EH (cell line): Measurements from ENCODE around the gene HMX3.

Experiments used
- DNase-seq: peaks from one replicate; pipeline ENCODE4 v3.0.0-alpha.2; 2015; ENCODE audit warnings: low read depth

The HMX3 gene

DNA sequence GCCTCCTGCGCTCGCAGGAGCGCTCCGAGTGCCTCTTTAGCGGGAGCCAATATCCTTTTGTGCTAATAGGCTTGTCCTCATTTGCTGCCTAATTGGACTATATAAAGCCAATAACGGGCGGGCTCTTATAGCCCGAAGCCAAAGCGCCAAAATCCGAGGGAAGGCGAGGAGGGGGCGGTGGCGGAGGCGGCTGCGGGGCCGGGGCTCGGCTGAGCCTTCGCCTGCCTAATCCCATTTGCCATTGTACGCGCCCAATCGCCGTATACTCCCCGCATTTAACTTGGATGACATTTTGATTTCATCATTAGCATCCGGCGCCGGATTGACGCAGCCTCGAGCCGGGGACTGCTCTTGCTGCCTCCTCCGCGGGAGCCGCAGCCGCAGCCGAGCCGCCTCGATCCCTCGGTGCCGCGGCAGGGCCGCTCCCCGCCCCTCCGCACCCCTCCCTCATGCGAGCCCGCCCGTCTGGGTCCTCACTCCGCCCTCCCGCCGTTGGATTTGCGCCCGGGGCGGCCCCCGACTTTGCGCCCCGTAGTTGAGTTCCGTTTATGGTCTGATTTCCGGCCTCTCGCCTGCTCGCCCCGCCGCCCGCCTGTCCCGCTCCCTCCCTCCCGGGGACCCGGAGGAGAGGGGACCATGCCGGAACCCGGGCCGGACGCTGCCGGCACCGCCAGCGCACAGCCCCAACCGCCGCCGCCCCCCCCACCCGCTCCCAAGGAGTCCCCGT is at the start of gene HMX3:
Gene HMX3 (plus strand): TSS at position 556 of the 727 bp plus-strand sequence. CDS start 81 bp downstream, at position 637.
- peak; percentile 39 for DNase-seq

DNA sequence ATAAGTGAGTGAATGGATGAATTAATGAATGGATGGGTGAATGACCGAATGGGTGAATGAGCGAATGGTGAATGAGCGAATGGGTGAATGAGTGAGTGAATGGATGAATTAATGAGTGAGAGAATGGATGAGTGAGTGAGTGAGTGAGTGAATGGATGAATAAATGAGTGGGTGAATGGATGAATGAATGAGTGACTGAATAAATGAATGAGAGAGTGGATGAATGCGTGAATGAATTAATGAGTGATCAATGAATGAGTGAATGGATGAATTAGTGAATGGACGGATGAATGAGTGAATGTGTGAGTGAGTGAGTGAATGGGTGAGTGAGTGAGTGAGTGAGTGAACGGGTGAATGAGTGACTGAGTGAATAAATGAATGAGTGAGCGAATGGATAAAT is 49.5 kb upstream of the HMX3 start:
- no peak for DNase-seq

DNA sequence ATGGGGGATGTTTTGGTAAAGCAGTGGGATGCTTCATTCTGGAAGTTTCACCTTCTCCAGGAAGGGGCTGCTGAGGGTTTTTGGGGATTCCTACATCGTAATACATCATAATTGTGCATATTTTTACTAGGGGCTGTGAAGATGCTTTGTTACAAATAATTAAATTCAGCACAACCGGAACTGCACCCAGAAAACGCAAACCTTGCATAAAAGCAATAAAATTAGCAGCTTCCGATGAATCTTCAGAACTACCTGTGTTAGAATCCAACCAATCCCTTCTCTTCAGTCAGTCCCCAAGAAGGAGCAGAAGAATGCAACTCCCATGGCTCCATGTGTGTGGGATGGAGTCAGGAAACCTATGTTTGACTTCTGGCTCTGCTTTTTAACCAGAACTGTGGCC is 48.4 kb upstream of the HMX3 start:
- no peak for DNase-seq

DNA sequence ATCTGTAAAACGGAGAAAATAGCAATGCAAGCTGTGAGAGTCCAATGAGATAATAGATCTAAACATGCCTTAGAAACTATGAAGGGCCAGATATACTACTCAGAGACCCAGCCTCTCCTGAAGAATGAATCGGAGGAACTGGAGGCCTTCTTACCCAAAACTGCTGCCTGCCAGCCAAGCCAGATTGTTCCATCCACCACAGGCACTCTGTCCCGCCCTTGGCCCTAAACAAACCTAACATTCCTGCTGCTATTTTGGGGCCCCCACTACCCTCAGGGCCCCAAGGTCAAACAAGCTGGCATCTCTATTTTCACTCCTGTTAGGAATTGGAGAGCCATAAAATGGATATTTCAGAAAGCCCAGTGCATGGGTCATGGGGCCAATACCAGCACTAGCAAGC is 48.0 kb upstream of the HMX3 start:
- no peak for DNase-seq

DNA sequence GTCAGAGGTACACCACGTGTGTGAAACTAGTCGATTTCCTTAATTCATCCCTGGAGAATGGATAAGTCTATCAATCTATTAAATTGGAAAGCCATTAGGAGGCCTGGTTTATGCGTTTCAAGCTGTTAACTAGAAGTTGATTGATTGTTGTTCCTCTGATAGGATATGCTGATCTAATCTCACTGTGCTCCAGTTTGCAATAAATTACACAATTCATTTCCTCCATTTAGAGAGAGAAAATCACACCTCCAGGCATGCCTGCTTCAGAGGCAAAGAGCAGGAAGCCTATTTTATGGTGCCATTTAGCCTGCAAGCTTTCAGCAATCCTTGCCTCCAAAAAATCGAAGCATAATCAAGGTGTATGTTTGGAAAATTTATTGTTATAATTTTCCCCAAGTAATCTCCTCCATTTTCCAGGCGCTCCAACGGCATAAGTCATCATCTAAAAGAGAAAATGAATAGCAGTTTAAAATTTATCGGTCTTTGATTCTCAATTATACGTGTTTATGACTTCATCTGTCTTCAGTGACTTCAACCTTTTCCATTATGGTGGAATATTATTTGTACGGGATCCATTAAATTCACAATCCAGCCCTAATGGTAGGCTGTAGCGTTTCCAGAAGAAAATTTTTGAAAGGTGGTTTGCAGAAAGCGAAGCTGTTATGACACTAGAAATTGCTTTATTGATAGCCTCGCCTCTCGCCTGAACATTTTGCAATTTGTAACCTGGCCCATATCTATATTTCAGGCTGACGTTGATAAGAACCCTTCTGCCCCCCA is 42.9 kb upstream of the HMX3 start:
- no peak for DNase-seq

DNA sequence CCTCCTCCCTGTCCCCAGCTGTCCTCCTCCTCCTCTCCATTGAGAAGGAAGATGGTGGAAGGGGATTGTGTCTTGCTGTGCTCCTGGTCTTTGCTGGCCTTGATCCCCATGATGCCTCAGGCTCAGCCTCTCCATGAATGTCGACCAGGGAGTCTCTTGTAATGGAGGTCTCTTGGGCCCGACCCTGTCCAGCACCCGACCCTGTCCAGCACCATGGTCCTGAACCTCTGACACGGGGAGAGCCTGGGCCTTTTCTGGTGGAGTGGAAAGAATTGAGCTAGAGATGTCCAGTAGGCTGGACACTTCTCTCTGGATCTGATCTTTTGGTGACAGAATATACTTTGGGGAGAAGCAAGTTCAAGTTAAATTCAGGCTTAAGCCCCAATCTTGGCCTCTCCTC is 42.3 kb upstream of the HMX3 start:
- DNase-seq = no peak

DNA sequence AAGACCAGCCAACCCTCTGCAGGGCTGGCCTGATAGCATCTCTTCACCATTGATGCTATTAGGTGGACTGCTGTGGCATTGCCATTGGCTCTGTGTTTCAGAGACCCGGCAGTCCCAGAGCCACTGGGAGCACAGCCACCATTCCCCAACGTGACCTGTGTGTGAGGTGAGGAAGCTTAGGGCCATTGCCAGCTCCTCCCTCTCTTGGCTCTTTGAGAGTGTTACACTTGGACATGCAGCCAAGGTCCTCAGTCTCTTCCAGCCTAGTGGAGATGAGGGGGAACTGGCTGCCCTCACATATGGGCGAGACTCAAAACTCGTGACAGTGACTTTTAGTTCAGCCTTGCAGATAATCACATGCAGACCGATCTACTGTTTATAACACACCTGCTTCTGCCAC is 39.3 kb upstream of the HMX3 start:
- DNase-seq = no peak

DNA sequence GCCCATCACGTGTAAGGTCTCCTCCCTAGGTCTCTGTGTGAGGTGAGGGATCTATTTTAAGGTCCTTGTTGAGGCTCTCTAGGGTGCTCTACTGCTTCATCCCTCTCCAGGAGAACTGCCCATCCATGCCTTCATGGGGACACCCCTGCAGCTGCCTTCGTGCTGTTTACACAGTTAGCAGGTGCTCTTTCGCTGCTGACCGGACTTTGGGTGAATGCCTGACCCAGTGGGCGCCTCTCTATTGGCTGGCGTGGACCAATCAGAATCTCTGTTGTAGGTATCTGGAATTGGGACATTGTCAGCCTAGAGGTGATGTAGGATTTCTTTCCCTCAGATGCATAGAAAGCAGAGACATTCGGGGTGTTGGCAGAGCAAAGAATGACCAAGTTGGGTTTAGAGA is 38.7 kb upstream of the HMX3 start:
- DNase-seq = no peak

DNA sequence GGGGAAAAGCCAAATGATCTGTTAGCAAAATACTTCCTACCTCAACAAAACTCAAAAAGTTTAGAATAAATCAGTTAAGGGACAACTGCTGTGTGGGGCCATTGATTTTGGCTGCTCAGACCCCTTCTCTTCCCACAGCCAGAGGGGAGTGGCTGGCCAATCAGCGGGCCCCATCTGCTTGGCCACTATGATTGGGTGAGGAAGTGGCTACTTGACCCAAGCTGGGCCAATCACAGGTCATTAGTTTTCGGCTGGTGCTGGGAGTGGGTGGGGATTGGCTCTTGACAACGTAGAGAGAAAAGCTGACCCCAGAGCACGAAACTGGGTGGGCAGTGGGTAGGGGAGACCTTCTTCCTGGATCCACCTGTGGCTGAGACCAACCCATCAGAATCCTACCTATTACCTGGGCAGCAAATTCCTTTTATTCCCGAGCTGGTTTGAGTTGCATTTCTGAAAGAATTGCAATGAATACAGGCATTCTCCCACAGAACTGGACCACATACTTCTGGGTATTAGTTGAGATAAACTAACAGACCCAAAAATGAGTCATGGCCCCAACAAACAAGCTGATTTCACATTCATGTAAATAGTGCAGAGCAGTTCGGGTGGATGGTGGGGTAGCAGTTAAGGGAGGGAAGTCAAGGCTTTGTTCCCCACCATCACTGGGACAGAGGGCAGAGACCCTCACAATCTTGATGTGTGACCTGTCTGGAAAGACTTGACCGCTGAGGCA is 35.6 kb upstream of the HMX3 start:
- DNase-seq = no peak

DNA sequence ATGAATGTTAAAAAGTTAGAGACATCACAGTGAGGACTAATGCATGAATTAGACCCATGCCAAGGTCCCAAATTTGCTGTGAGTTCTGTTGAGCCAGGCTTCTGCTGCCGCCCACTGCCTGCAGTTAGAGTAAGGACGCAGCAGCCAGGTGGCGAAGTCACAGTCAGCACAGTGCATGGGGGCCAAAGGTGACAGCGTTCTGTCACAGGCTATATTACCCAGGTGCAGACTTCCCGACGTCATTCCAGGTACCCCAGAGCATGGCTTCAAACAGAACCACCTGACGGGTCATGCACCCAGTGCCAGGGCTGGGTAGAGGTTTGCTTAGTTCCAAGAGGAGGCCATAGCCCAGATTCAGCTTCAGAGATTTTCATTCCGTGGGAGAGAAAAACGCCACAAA is 33.9 kb upstream of the HMX3 start:
- DNase-seq = no peak

DNA sequence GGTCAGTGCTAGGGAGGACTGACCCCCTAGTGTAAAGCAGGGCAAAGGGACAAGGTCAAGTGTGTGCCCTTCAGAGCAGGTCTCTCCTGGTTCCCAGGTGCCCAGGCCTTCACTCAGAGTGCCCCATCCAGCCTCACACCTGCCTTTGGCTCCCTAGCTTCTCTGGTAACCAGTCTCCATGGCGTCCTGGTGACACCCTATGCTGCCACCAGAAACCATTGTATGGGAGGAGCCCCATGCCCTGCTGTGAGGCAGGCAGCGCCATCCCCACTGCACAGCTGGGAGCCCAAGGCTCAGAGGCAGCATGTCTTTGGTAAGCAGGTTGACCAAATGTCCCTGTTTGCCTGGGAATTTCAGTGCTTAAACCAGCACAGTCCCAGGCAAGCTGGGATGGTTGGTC is 33.1 kb upstream of the HMX3 start:
- DNase-seq = no peak

DNA sequence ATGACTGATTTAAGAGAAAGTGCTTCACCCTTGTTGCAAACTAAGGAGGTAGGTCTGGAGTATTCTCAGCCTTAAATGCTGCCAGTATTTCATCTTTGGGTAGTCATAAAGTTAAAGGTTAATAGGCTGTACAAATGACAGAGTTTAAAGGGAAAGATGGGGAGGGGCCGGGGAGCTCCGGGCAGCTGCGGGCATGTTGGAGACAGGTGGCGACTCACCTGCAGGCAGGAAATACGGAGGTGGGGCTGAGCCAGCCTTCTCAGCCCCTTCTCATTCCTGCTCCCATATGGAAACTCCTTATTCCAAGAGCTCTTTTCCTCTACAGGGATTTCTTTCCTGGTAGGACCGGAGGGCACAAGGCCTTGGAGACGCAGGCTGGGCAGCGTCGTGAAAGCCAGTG is 31.8 kb upstream of the HMX3 start:
- no peak for DNase-seq

DNA sequence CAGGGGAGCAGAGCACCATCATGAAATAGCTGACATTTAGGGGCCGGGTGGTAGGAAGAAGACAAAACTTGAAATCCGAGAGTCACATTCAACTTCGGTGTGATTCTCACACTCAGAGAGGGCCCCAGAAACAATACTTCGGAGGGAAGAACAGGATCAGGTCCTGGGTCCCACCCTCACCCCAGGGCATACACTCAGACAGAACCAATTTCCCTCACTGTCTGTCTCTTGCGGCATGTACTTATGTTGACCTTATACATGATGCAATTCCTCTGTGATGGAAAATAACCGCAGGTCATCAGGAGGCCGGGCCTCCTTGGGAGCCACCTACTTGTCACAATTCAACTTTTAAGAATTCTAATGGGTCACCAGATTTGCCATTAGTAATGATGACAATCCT is 26.3 kb upstream of the HMX3 start:
- no peak for DNase-seq

DNA sequence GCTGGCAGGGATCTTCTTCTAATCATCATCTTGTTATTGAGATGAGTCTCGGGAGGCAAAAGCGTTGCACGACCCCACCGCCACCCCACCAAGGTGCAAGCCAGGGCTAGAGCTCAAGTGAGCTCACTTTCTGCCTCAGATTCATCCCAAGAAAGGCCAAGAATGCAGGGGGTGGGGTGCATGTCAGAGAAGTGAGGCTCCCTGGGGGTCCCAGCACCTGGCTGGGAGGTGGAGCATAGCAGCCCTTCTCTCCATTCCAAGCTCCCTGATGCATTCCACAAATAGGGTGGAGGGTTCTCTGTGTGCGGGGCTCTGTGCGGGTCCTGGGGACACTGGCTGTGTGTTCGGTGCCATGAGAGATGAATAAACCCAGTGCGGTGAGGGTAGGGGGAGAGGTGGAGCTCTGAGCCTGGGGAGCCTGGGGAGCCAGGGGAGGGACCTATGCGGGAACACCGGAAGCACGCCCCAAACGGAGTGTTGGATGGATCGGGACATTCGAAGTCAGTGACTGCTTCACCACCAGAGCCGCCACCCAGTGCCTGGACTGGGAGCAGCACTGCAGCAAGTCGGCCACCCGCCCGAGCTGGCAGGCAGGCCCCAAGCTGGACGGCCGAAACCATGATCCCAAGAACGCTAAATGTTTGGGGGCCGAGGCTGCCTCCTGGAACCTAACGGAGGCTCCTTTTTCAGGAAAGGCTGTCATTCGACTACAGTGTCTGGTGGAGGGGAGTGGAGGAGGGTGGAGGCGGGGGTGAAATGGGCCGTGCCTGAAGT is 17.9 kb upstream of the HMX3 start:
- DNase-seq = no peak

DNA sequence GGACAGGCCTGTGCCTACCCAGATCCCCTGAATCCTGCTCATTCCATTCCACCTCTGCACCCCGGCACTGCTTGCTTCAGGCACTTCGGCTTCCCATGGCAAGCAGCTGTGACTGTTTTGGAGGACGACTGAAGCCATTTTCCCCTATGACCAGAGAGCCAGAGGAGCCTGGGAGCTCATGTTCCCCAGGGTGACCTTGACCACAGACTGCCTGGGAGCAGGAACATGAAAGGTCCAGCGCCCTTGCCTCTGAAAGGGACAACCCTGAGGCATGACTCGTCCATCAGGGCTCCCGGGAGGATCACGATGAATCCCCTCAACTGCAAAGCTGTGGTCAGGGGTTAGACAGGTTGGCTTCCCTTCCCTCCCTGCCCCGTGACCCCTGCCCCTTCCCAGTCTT is 16.7 kb upstream of the HMX3 start:
- no peak for DNase-seq

DNA sequence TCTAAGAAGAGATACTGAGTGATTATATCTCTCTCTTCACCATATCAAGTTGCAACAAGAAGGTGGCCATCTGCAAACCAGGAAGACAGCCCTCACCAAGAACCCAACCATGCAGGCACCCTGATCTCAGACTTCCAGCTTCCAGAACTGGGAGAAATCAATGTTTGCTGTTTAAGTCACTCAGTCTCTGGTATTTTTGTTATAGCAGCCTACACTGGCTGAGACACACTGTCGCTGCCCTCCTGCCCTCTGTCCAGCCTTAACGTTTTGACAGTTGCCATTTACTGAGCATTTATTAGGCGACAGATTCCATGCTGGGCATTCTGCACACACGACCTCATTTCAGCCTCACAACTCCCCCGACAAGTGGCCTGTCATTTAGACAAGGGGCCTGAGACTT is 9.5 kb upstream of the HMX3 start:
- no peak for DNase-seq

DNA sequence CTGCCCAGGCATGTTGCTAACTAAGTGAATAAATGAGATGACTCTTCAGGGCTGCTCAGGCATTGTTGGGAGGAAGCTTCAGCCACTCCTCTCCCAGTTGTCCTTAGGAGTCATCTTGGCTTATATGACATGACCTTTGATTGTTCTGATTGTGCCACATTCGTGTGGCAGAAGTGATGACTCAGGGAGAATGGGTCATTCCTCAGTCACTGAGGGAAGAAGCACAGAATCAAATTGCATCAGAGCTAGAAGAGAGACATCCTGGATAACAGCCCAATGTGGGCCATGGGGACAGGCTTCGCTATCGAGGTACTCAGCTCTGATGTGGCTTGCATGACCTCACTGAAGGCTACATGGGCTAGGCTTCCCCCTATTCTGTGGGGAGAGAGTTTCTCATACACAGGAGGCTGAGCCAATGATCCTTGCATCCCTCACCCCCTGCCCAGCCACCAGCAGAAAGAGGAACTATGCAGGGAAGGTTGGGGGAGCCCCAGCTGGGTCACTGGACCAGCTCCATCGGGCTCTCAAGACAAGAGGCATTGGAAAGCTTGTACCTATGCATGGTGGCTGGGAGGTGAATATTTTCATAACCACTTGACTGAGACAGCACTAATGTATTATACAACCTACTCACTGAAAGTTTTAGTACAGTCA is 6.0 kb upstream of the HMX3 start:
- DNase-seq = no peak

DNA sequence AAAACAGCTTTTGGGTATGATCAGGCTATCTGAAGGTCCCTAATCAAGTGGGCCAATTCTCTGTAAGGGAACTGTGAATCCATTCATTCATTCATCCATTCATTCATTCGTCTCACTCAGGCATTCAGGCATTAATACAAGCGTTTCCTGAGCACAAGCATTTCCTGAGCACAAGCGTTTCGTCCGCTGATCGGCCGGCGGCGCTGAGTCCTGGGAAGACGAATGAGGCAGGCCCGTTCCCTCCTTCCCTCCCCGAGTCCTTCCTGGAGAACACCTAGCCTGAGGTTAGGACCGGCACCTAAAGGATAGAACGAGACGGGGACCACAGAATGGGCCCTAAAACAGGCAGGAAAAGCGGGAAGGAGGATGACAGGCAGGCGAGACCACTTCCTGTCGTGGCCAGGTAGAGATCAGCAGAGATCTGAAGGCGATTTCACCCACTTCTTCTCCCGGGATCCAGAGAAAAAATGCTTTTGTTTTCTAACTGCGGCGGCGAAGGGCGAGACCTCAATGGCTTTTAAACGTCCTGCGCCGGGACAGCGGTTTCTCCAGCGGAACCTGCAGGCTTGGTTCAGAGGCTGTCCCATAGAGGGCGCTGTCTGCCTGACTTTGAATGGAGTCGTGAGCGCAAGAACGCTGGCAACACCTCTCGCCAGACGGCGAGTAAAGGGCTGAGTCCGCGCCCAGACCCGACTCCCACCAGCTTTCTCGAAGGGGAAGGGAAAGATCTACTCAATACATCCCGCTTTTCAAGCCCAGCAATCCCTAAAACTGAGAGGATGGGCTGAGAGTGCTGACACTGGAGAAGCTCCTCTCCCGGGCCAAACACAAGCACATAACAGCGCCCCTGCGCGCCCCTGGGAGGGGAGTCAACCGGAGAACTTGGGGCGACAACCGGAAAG is 2.9 kb upstream of the HMX3 start:
- DNase-seq = peak; percentile 78

DNA sequence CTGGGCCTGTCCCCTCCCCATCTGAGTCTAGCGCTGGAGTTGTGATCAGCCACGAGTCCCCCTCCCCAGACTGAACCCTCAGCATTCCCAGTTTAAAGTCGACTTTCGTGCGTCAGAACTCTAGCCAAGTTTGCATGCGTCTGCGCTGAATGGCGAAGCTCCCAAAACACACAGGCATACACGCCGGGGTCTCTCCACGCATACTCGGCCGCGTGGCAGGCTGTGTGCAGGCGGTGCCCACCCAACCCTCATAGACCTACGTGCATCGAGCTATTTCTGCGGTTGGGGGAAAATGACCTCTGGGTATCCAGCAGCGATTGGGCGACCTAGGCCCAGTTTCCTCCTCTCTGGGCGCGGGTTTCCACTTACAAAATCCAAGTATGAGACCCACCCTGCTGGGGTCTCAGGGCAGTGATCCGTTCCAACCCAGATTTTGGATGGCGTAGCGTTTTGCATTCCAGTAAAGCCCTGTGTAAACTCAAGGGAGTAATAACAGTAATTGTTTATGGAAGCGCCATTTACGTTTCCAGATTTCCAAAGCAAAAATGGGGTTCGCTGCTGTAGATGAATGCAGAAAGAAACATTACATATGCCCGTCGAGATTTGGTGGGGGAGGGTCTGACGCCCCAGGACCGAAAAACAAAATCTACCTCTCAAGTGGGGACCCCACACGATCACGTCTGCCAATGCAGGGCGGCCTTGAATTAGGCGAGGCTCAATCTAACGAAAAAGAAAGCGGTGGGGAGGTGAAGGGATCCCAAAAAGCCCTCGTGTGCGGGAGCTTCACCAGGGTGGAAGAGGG is 2.0 kb upstream of the HMX3 start:
- DNase-seq = no peak
